ENCODE data around the gene PLAU. TPM values are rescaled to one million over a fixed set of nuclear protein-coding genes. Genes with fewer than 3 reads are reported as not detected.

The PLAU gene
- total and polyA plus RNA-seq, 9 of the 15 experiments (the other 6 are each of a cell fraction or from before 2014, with no cell fraction given): 2.1 to 16.9 (median 3.3) TPM

DNA sequence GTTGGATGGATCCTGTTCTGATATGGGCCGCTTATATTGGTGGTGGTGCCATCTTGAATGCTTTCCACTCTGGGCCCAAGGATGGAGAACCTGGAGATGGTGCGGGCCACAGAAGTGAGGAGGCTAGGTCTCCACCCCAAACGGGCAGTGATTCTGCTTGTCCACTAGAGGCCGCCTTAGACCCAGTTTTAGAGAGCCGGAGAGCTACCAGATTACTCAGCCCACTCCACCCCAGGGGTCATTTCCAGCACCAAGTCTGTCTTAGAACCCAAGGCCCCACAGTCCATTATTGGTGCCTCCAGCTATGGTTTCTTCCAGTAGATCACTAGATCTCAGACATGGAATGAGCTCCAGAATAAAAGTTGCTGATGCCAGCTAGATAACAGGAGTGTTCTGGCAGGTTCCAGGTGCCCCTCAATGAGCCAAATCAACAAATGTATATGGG lies 24.8 kb upstream of the PLAU start (continued):
- TF ChIP-seq, protein P1, sequence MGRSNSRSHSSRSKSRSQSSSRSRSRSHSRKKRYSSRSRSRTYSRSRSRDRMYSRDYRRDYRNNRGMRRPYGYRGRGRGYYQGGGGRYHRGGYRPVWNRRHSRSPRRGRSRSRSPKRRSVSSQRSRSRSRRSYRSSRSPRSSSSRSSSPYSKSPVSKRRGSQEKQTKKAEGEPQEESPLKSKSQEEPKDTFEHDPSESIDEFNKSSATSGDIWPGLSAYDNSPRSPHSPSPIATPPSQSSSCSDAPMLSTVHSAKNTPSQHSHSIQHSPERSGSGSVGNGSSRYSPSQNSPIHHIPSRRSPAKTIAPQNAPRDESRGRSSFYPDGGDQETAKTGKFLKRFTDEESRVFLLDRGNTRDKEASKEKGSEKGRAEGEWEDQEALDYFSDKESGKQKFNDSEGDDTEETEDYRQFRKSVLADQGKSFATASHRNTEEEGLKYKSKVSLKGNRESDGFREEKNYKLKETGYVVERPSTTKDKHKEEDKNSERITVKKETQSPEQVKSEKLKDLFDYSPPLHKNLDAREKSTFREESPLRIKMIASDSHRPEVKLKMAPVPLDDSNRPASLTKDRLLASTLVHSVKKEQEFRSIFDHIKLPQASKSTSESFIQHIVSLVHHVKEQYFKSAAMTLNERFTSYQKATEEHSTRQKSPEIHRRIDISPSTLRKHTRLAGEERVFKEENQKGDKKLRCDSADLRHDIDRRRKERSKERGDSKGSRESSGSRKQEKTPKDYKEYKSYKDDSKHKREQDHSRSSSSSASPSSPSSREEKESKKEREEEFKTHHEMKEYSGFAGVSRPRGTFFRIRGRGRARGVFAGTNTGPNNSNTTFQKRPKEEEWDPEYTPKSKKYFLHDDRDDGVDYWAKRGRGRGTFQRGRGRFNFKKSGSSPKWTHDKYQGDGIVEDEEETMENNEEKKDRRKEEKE (IDR thresholded peaks at IDR 0.05; ENCODE audit: borderline replicate concordance in 1 of 2, control insufficient read depth in 1 of 2, low read depth in 2 of 2, low read length in 1 of 2): no peak
- TF ChIP-seq, protein P2, sequence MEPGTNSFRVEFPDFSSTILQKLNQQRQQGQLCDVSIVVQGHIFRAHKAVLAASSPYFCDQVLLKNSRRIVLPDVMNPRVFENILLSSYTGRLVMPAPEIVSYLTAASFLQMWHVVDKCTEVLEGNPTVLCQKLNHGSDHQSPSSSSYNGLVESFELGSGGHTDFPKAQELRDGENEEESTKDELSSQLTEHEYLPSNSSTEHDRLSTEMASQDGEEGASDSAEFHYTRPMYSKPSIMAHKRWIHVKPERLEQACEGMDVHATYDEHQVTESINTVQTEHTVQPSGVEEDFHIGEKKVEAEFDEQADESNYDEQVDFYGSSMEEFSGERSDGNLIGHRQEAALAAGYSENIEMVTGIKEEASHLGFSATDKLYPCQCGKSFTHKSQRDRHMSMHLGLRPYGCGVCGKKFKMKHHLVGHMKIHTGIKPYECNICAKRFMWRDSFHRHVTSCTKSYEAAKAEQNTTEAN (CRISPR knock-in tag; IDR thresholded peaks at IDR 0.05): no peak
- no peak for TF ChIP-seq CREB3 (tag; conservative IDR thresholded peaks at IDR 0.05; ENCODE audit: low read depth)
- TF ChIP-seq FOXP1 (CRISPR knock-in tag; IDR thresholded peaks at IDR 0.05): no peak
- TF ChIP-seq, protein P3, sequence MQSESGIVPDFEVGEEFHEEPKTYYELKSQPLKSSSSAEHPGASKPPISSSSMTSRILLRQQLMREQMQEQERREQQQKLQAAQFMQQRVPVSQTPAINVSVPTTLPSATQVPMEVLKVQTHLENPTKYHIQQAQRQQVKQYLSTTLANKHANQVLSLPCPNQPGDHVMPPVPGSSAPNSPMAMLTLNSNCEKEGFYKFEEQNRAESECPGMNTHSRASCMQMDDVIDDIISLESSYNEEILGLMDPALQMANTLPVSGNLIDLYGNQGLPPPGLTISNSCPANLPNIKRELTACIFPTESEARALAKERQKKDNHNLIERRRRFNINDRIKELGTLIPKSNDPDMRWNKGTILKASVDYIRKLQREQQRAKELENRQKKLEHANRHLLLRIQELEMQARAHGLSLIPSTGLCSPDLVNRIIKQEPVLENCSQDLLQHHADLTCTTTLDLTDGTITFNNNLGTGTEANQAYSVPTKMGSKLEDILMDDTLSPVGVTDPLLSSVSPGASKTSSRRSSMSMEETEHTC (IDR thresholded peaks at IDR 0.05): no peak
- TF ChIP-seq, protein P4, sequence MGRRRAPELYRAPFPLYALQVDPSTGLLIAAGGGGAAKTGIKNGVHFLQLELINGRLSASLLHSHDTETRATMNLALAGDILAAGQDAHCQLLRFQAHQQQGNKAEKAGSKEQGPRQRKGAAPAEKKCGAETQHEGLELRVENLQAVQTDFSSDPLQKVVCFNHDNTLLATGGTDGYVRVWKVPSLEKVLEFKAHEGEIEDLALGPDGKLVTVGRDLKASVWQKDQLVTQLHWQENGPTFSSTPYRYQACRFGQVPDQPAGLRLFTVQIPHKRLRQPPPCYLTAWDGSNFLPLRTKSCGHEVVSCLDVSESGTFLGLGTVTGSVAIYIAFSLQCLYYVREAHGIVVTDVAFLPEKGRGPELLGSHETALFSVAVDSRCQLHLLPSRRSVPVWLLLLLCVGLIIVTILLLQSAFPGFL (CRISPR knock-in tag; IDR thresholded peaks at IDR 0.05): no peak
- no peak for TF ChIP-seq ZSCAN29 (IDR thresholded peaks at IDR 0.05)
- peak; percentile 94 for TF ChIP-seq ARID2 (IDR thresholded peaks at IDR 0.05)
- TF ChIP-seq ZNF584 (CRISPR knock-in tag; IDR thresholded peaks at IDR 0.05; ENCODE audit: low read depth): no peak

All from K562 (cell line).